PC-3 (cell line): ENCODE data around the gene AFF4. TPM values are rescaled to one million over a fixed set of nuclear protein-coding genes. Genes with fewer than 3 reads are reported as not detected.

Experiments used
- ATAC-seq: fragments of 200-7000 bp; cut with Tn5 transposase; 2 replicates; pipeline ENCODE4 v1.9.1; 2020; ENCODE audit warnings: mild to moderate bottlenecking, moderate library complexity
- BruUV-seq: library from RNA; stranded (reverse); fragments of 400-500 nt; replicated peaks from 2 replicates; lab custom pipeline; 2021; lab: Mats Ljungman, UMichigan
- CTCF ChIA-PET: fragments of 300-600 bp; sonication (Branson Sonifier 250); formaldehyde crosslinking; loops from one replicate; lab custom pipeline; 2022; ENCODE audit warnings: antibody characterized with exemption; lab: Charles Lee
- POLR2A ChIA-PET: fragments of 300-600 bp; sonication (Branson Sonifier 250); formaldehyde crosslinking; loops from one replicate; lab custom pipeline; 2022; ENCODE audit warnings: antibody characterized with exemption; ENCODE audit not compliant: unreplicated experiment; lab: Charles Lee
- DNase-seq: peaks from one replicate; pipeline ENCODE4 v3.0.0-alpha.2; 2015
- H2AFZ ChIP-seq: fragments of 300-600 bp; sonication (generic); 2 replicates; pipeline ENCODE4 v1.6.0; 2016; ENCODE audit warnings: antibody characterized with exemption, low read length
- H3F3A ChIP-seq: fragments of 300-600 bp; sonication (generic); one replicate; pipeline ENCODE4 v1.6.0; 2017; ENCODE audit warnings: antibody characterized with exemption, low read length, control low read depth, mild to moderate bottlenecking; ENCODE audit not compliant: unreplicated experiment
- H3K27ac ChIP-seq: fragments of 300-600 bp; sonication (generic); 2 replicates; pipeline ENCODE4 v1.5.1; 2016; ENCODE audit warnings: mild to moderate bottlenecking, low read length
- H3K27me3 ChIP-seq: fragments of 300-600 bp; sonication (generic); 2 replicates; pipeline ENCODE4 v1.6.1; 2016; ENCODE audit warnings: low read length, mixed read lengths
- H3K36me3 ChIP-seq: fragments of 300-600 bp; sonication (generic); 2 replicates; pipeline ENCODE4 v1.6.1; 2016; ENCODE audit warnings: low read depth, mixed run types, low read length, mixed read lengths
- H3K4me1 ChIP-seq: fragments of 300-600 bp; sonication (generic); 2 replicates; pipeline ENCODE4 v1.5.1; 2016; ENCODE audit warnings: low read length; ENCODE audit not compliant: insufficient read depth
- H3K4me2 ChIP-seq: fragments of 300-600 bp; sonication (generic); 2 replicates; pipeline ENCODE4 v1.6.0; 2016; ENCODE audit warnings: low read length
- H3K4me3 ChIP-seq: fragments of 300-600 bp; sonication (generic); 2 replicates; pipeline ENCODE4 v1.5.1; 2016; ENCODE audit warnings: mild to moderate bottlenecking, low read length, mixed read lengths
- H3K79me2 ChIP-seq: fragments of 300-600 bp; sonication (generic); 2 replicates; pipeline ENCODE4 v1.6.1; 2017; ENCODE audit warnings: low read length, mixed read lengths
- H3K9ac ChIP-seq: fragments of 300-600 bp; sonication (generic); 2 replicates; pipeline ENCODE4 v1.6.0; 2016; ENCODE audit warnings: mild to moderate bottlenecking, low read length
- H3K9me2 ChIP-seq: fragments of 300-600 bp; sonication (generic); replicated peaks from 2 replicates; pipeline ENCODE4 v1.6.1; 2016; ENCODE audit warnings: mixed run types, low read length, mixed read lengths
- H3K9me3 ChIP-seq: fragments of 300-600 bp; sonication (generic); 2 replicates; pipeline ENCODE4 v1.6.1; 2016; ENCODE audit warnings: low read length, mixed read lengths
- H4K20me1 ChIP-seq: fragments of 300-600 bp; sonication (generic); 2 replicates; pipeline ENCODE4 v1.6.1; 2016; ENCODE audit warnings: low read length, mixed read lengths
- CTCF ChIP-seq: fragments of 300-600 bp; sonication (generic); conservative IDR thresholded peaks from 2 replicates; pipeline ENCODE4 v1.5.1; 2017; ENCODE audit warnings: antibody characterized with exemption, low read depth, mild to moderate bottlenecking, low read length
- EZH2 ChIP-seq: fragments of 300-600 bp; sonication (generic); IDR thresholded peaks from one replicate; pipeline ENCODE4 v1.6.1; 2017; ENCODE audit warnings: antibody characterized with exemption, mild to moderate bottlenecking, low read length; ENCODE audit not compliant: unreplicated experiment
- EZH2phosphoT487 ChIP-seq: fragments of 300-600 bp; sonication (generic); IDR thresholded peaks from 2 replicates; pipeline ENCODE4 v1.6.1; 2018; ENCODE audit warnings: mild to moderate bottlenecking, antibody characterized with exemption, low read length, borderline replicate concordance
- intact Hi-C: fragments of 100-400 bp; cut with micrococcal nuclease; formaldehyde crosslinking; loops from 2 replicates; pipeline ENCODE4 v1.9.0; 2023
- total RNA-seq: library from RNA; depleted of rRNA; stranded (reverse); fragments of >200 nt; gene quantifications from 2 replicates; pipeline ENCODE4 v1.2.3, GENCODE V29; 2014

AFF4 gene
- total RNA-seq, 1 experiment from 2014 or later, result 23.5 TPM

DNA sequence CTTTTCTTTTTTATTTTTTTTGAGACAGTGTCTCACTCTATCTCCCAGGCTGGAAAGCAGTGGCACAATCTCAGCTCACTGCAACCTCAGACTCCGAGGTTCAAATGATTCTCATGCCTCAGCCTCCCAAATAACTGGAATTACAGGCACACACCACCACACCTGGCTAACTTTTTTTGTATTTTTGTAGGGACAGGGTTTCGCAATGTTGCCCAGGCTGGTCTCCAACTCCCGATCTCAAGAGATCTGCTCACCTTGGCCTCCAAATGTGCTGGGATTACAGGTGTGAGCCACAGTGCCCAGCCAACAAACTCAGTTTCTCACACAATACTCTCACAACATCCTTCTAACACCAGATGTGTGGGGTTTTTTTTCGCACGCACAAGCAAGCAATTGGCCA is 22.1 kb downstream of the AFF4 start:
- no peak for TF ChIP-seq EZH2phosphoT487
- TF ChIP-seq EZH2, result no peak
- no peak for TF ChIP-seq CTCF
- intact Hi-C loops, result no loop called here
- CTCF ChIA-PET, result no interaction called here

DNA sequence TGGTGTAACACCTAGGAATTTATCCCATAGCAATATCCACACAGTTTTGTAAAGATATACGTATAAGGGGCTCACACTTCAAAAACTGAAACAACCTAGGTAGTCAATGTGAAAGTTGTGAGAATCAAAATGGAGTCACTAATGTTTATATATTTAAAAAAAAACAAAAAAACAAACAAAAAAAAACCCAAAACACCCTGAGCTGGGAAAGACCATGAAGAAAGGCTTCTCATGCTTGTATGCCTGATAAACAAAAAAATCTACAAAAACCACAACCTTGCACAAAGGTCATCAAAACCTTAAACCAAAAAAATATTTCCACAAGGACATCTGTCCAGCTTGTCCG is 35.4 kb downstream of the AFF4 start:
- H3K4me2 ChIP-seq, result no peak overlapping the region
- peaks cover 6% of the 10 kb centered on the region; the same call in 1 of the 2 replicates for H3K79me2 ChIP-seq
- TF ChIP-seq EZH2phosphoT487, result no peak
- H4K20me1 ChIP-seq, result 0 out of 2 replicates have a peak, but pooled peaks cover 8% of the 10 kb centered on the region
- H2AFZ ChIP-seq, result no peak overlapping the region
- DNase-seq (no peak), ATAC-seq (no peak)
- no peaks in the 10 kb centered on the region for H3F3A ChIP-seq
- no peak overlapping the region for H3K9ac ChIP-seq
- ChIA-PET POLR2A (no interaction called here), CTCF (no interaction called here)
- peaks cover 27% of the 10 kb centered on the region for H3K36me3 ChIP-seq
- intact Hi-C loops, result loop anchor here (5.0 kb wide), 1 partner anchor 109 kb away; no protein-coding TSS in a partner anchor
- no peak overlapping the region for H3K4me3 ChIP-seq
- no peaks in the 10 kb centered on the region for H3K9me2 ChIP-seq
- H3K4me1 ChIP-seq, result no peaks in the 10 kb centered on the region
- BruUV-seq, result no TSS peak
- H3K27me3 ChIP-seq, result no peaks in the 10 kb centered on the region
- no peak overlapping the region for H3K27ac ChIP-seq
- H3K9me3 ChIP-seq, result no peaks in the 10 kb centered on the region

More for the DNA sequence above, 22.1 kb downstream of the AFF4 start:
- H3K9me3 ChIP-seq, result no peaks in the 10 kb centered on the region
- H3K79me2 ChIP-seq, result peaks cover 56% of the 10 kb centered on the region
- no peak overlapping the region for H2AFZ ChIP-seq
- ATAC-seq (no peak), DNase-seq (no peak)
- H3K4me1 ChIP-seq, result no peaks in the 10 kb centered on the region
- H3K4me3 ChIP-seq, result no peak overlapping the region
- POLR2A ChIA-PET, result no interaction called here
- 0 out of 2 replicates have a peak, but pooled peaks cover 6% of the 10 kb centered on the region for H3K36me3 ChIP-seq
- no peaks in the 10 kb centered on the region for H3F3A ChIP-seq
- peaks cover 4% of the 10 kb centered on the region; the same call in 1 of the 2 replicates for H4K20me1 ChIP-seq
- H3K9me2 ChIP-seq, result no peaks in the 10 kb centered on the region
- no peak overlapping the region for H3K4me2 ChIP-seq
- H3K27ac ChIP-seq, result no peak overlapping the region
- no peaks in the 10 kb centered on the region for H3K27me3 ChIP-seq
- no peak overlapping the region for H3K9ac ChIP-seq
- no TSS peak for BruUV-seq

GRCh38 chr5:132927355-132928061 is 35.9 kb downstream of the AFF4 start:
- Histone ChIP-seq H3K9me2 (no peaks in the 10 kb centered on the region), H4K20me1 (0 out of 2 replicates have a peak, but pooled peaks cover 8% of the 10 kb centered on the region), H3K4me1 (no peaks in the 10 kb centered on the region), H3K9me3 (no peaks in the 10 kb centered on the region), H3K4me2 (no peak overlapping the region), H3K9ac (no peak overlapping the region), H3K27ac (no peak overlapping the region), H3K79me2 (peaks cover 6% of the 10 kb centered on the region; the same call in 1 of the 2 replicates), H3K36me3 (peaks cover 24% of the 10 kb centered on the region), H3K4me3 (no peak overlapping the region), H2AFZ (no peak overlapping the region), H3F3A (no peaks in the 10 kb centered on the region), H3K27me3 (no peaks in the 10 kb centered on the region)
- ATAC-seq, result no peak
- DNase-seq, result no peak
- ChIA-PET CTCF (no interaction called here), POLR2A (no interaction called here)
- intact Hi-C loops, result loop anchor here (5.0 kb wide), 1 partner anchor 110 kb away; no protein-coding TSS in a partner anchor
- TF ChIP-seq CTCF, result no peak
- no peak for TF ChIP-seq EZH2
- TF ChIP-seq EZH2phosphoT487, result no peak
- BruUV-seq, result no TSS peak
